IPS DF 19.7 (cell line): ENCODE data around the gene MAST3.
A peak's percentile ranks its signal among the peaks of the same experiment; 100 is the strongest.

Experiments used
- DNase-seq: peaks from one replicate; pipeline ENCODE4 v3.0.0-alpha.2; 2013; ENCODE audit warnings: low read depth, low spot score

Gene MAST3

DNA sequence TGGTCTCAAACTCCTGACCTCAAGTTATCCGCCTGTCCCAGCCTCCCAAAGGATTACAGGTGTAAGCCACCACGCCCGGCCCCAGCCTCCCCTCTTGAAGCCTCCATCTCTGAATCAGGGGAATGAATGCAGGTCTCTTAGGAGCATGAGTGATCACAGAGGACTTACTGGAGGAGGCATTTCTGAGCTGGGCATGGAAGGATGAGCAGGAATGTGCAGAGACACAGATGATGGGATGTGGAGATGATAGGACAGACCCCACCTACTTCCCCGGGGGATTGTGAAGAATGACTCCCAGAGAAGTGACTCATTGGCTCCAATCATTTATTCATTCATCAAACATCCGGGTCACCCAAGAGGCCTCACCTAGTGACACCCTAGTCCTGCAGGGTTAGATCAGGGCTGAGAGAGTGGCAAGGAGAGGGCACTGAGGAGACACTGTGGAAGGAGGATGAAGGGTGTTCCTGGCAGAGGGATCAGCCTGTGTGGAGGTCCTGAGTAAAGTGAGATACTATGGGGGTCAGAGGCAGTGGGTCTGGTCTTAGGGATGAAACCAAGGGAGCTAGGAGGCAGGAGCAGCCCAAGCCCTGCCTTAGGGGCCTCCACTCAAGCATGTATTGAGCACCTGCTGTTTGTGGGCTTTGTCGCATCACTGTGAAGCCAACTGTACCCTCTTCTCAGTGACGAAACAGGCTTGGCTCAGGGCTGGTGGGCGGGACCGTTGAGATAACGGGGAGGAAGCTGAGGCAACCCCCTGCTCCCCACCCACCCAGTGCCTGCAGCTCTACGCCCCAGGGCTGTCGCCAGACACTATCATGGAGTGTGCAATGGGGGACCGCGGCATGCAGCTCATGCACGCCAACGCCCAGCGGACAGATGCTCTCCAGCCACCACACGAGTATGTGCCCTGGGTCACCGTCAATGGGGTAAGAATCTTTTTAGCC, 79.1 kb downstream of the MAST3 start:
- no peak for DNase-seq

DNA sequence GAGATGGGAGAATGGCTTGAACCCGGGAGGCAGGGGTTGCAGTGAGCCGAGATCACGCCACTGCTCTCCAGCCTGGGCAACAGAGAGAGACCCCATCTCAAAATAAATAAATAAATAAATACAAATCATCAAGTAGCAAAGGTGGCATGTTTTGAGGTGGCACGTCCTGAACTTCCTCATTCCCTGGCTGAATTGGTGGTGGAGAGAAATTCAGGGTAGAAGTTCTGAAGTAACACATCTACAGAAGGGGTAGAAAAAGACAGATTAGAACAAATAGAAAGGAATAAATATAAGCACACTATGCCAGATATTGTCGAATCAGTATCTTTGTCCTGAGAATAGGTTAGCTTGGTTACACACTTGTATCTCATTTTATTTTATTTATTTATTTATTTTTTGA, 82.4 kb downstream of the MAST3 start:
- DNase-seq: no peak

DNA sequence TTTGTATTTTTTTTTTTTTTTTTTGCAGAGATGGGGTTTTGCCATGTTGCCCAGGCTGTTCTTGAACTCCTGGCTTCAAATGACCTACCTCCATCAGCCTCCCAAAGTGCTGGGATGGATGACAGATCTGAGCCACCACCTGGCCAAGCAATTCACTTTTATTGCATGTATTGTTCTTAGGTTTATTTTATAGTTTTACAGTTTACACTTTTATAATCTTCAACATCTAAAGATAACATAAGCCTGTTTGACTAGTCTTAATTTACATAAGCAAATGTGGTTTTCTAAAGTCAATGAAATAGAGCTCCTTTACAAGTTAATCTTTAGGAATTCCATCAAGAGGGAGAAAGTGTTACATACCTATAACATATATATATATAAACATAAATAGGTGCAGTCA, 86.0 kb downstream of the MAST3 start:
- DNase-seq: no peak

DNA sequence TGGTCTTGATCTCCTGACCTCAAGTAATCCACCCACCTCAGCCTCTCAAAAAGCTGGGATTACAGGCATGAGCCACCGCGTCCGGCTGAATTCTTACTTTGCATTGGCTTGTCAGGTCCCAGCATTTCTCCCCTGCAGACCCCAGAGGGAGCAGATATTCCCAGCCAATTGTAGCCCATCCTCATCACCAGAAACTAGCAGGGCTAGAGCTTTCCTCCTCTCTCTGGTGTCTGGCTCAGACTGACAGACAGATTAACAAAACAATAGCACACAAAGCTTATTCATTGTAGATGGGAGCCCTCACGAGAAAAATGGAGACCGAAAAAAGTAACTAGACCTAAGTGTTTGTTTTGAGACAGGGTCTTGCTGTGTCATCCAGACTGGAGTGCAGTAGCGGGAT, 88.0 kb downstream of the MAST3 start:
- DNase-seq: no peak

DNA sequence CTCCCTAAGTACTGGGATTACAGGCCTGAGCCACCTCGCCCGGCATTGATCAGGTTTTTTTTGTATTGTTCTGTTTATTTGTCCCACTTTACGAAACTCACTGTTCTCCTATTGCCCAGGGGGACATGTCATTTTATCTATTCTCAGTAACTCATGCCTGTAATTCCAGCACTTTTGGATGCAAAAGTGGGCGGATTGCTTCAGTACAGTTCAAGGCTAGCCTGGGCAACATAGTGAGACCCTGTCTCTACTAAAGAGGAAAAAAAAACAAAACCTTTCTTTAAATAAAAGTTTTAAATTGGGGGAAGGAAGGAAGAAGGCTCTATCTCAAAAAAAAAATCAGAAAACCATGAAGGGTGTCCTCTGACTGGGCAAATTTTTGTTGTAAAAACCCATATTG, 92.7 kb downstream of the MAST3 start:
- no peak for DNase-seq

DNA sequence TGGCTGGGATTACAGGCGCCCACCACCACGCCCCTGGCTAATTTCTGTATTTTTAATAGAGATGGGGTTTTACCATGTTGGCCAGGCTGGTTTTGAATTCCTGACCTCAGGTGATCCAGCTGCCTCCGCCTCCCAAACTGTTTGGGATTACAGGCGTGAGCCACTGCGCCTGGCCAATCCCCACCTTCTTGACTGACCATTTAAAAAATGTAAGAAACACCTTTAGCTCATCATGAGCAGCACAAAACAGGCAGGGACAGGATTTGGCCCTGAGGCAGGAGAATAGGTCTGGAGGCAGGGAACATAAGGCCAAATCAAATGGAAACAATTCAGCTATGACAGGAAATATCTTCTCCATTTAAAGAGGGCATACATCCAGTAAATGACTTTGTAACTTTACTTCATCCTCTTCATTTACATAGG, 94.1 kb downstream of the MAST3 start:
- DNase-seq: no peak

DNA sequence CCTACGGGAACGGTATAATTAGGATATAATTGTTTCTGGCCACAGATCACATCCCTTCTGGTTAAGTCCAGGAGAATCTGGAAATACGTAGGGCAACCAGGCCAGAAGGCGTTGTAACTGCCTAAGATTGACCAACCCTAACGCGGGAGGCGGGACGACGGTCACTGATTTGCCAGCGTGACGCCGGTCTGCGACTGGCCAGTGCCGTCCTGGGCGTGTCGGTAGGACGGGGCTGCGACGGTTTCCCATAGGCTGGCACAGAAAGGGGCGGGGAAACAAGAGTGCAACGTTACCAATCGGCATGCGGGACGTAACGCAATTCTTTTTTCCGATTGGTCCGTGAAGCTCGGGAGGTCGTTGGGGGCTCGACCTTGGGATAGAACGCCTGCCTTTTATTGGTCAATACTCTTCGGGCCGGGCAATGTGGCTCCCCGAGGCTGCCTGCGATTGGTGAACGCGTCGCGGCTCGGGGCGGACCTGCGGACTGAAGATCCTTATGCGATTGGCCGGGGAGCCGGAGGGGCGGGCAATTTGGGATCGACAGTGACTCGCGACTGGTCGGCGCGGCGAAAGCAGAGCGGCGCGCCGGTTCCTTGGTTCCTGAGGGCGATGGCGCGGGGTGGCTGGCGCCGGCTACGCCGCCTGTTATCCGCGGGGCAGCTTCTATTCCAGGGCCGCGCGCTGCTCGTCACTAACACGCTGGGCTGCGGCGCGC, 95.3 kb downstream of the MAST3 start, which contains the start of gene MPV17L2:
Gene MPV17L2 (plus strand): TSS at position 546 of the 715 bp plus-strand sequence. CDS start 64 bp downstream, at position 610.
- peak; percentile 99 for DNase-seq

DNA sequence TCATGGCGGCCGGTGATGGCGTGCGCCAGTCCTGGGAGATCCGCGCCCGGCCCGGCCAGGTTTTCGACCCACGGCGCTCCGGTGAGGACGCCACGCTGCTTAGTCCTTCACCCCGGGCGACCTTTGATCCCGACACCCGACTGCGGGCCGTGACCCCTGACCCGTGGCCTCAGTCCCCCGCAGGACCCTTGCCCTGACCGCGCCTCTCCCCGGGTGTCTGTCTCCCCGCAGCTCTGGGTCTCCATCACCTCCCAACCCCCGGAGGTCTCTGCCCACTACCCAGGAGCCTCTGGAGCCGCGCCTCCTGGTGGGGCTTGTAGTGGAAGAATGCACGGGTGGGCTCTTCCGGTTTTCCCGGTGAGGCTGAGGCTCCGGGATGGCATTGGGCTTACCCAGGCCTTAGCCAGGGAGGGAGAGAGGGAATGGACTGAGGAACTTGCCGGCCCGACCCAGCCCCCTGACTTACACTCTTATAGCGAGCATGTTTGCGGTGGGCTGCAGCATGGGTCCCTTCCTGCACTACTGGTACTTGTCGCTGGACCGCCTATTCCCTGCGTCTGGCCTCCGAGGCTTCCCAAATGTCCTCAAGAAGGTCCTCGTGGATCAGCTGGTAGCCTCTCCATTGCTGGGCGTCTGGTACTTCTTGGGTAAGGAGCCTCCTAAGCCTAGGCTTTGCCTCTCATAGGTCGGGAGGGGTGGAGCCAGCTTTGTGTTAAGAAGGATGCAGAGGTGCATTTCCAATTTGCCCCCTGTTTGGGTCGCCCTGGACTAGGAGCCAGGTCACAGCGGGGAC, 96.0 kb downstream of the MAST3 start:
- no peak for DNase-seq

DNA sequence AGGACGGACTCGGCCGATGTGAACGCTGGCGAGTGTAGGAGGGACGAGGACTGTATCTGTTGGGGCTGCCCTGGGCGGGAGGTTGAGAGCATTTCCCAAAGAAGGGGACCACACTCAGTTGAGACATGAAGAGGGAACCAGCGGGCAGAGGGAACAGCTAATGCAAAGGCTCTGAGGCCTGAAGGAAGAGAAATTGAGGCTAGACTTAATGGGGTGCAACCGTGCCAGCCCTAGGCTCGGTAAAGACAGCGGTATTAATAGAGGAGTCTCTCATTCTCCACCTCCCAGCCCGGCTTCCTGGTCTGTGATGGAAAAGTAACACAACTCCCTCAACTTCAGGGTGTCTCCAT, 96.6 kb downstream of the MAST3 start:
- no peak for DNase-seq

DNA sequence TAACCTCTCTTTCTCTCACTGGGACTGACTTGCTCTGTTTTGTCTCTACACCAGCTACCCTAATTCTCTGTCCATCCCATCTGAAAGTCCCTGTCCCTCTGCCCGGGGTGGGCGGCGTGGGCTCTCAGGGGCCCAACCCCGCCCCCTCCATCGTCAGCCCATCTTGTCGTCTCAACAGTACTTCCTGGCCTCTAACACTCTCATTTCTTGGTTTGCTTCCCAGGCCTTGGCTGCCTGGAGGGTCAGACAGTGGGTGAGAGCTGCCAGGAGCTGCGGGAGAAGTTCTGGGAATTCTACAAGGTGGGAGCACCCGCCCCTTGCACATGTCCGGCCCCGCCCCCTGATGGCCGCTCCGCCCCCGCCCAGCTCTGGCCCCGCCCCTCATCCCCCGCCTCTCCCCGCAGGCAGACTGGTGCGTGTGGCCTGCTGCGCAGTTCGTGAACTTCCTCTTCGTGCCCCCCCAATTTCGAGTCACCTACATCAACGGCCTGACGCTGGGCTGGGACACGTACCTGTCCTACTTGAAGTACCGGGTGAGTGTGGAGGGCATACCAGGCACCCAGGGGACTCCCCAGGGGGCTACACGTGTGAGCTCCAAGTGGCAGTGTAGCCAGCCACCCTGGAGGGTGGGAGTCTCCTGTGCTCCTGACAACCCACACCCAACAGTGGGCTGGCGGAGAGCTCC, 97.1 kb downstream of the MAST3 start:
- no peak for DNase-seq

DNA sequence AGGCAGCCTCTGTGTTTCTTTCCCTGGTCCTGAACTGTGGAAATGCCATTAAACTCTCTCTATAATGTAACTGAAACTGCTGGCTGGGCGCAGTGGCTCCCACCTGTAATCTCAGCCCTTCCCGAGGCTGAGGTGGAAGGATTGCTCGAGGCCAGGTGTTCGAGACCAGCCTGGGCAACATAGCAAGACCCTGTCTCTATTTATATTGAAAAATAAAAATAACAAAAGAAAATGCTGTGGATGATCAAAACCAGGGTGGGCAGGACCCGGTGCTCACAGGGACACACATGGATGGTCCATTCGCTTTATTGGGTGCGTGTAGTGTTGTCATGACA, 98.9 kb downstream of the MAST3 start:
- no peak for DNase-seq

DNA sequence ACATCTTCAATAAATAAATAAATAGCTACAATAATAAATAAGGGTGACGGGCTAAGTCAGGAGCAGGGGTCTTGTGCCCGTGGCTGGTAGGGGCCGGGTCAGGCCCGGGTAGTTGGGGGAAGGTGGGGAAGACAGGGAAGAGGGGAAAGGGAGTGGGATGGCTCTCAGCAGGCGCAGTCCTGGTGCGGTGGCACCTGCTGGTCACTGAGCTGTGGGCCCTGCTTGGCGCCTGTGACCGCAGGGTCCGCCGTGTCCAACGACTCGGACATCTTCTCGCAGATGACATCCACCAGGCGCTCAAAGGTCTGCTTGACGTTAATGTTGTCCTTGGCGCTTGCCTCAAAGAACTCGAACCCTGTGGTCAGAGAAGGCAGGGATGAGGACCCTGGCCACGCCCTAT, 99.7 kb downstream of the MAST3 start:
- DNase-seq: no peak

DNA sequence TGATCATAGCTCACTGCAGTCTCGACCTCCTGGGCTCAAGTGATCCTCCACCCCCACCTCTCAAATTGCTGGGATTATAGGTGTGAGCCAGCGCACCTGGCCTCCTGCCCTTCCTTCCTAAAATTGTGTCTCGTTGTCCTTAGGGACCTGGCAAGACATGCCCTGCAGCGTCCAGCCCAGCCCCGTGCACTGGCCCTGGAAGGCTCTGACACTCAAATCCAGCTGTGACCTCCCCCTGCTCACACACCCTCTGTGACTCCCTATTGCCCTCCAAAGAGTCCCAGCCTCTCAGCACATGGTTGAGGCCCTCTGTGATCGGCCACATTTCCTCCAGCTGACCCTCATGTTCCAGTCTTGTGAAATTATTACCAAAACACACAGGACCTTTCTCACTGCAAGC, 100.4 kb downstream of the MAST3 start:
- no peak for DNase-seq

DNA sequence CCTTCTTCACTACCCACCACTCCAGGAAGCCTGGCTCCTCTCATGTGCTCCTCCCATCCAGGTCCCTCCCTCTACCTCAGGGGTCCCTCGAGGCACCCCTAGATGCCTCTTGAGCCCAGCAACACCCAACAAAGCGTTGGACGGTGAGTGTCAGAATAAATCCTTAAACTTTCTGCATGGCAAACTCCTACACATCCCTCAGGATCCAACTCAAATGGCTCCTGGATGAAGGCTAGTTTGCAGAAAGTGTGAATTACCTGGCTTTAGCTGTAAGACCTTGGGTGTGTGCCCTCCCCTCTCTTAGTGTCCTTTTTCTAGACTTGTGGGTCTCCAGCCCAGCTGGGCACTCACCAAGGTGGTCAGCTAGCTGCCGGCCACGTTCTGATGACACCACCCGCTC, 100.8 kb downstream of the MAST3 start:
- no peak for DNase-seq
